GM18951 (cell line): ENCODE data around the gene SEPTIN5.

Source experiments
- POLR2A ChIP-seq: IDR thresholded peaks from 4 replicates; pipeline ENCODE4 v1.6.1; 2011; ENCODE audit warnings: mild to moderate bottlenecking; ENCODE audit not compliant: insufficient read length, insufficient read depth; ENCODE audit errors: extremely low read depth
- in situ Hi-C: fragments of 300-500 bp; cut with MboI; formaldehyde crosslinking; loops from one replicate; pipeline ENCODE4 v1.12.0; 2022; ENCODE audit warnings: low sequenced_read_pairs, mixed read lengths, inconsistent platforms; ENCODE audit not compliant: unreplicated experiment

The SEPTIN5 gene

DNA sequence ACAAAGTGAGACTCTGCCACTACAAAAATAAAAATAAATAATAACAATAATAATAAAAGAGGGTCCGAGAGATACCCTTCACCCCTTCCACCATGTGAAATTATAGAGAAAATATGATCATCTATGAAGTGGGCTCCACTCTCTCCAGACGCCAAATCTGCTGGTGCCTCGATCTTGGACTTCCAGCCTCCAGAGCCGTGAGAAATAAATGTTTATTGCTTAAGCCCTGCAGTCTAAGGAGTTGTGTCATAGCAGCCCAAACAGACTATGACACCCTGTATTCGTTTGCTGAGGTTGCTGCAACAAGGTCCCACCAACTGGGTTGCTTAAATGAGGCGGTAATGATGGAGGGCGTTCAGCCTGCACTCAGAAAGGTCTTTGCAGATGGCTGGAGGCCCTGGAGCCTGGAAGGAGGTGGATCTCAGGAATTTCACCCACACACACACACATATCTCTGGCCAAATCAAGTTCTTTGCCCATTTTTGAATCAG lies 7.6 kb upstream of the SEPTIN5 start:
- no peak for TF ChIP-seq POLR2A
- in situ Hi-C loops = no loop called here

DNA sequence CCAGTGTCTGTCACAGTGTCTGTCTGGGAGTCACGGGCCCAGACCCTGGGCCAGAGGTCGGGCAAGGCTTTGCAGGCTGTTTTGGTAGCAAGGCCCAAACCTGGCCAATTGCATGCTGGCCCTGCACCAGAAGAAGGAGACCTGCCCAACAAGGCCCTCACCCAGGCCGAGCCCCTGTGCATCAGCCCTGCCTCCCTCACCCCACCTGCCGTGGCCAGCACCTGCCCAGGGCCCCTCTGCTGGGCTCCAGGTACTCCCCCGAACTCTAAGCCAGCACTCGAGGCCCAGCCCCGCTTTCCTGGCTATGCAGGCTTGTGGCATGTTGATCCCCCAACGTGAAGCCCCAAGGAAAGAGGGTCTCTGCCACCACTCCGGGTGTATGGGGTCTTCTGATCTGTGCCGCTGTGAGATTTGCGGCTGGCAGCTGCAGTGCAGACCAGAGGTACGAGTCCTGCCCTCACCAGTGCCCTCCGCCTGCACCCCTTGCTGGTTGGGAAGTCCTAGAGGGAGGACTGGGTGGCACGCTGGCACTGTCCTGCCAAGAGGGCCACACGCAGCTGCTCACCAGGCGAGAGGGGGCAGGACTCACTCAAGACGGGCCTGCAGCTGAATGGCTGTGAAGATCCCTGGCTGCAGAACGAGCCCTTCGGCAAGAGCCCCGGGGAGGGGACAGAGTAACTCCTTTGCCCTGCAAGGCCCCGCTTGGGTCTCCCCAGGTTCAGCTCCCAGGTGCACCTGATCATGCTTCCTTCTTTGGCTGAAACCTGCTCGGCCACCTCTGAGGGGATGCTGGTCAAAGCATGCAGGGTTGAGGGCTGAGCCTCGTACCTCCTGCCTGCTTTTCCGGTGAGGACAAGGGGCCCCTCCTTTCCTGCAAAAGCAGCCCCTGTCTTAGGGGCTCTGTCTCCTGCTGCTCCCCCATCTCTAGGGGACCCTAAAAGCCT lies 6.7 kb upstream of the SEPTIN5 start:
- no peak for TF ChIP-seq POLR2A
- in situ Hi-C loops = no loop called here

- no peak for TF ChIP-seq POLR2A
- in situ Hi-C loops = no loop called here
These were observed 5.8 kb upstream of the SEPTIN5 start for GRCh38 chr22:19708321-19709011.

GRCh38 chr22:19709063-19709769 lies 5.1 kb upstream of the SEPTIN5 start:
- in situ Hi-C loops = no loop called here

GRCh38 chr22:19710020-19710768 lies 4.1 kb upstream of the SEPTIN5 start:
- in situ Hi-C loops = no loop called here
- no peak for TF ChIP-seq POLR2A

More at GRCh38 chr22:19709063-19709769, 5.1 kb upstream of the SEPTIN5 start:
- TF ChIP-seq POLR2A = no peak

DNA sequence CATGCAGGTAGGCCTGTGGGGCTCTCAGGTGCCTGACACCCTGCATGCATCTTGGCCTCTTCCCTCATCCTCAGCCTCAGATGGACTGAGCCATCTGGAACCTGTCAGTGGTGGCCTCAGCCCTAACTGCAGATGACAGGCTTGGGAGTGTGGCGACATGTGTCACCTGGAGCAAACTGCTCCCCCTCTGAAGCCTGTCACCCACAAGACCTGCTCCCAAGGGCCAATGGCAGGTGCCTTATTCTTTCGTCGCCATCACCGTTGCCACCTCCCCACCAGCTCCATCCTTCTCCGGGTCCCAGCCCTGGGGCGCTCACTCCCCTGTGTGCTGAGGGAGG lies 3.6 kb upstream of the SEPTIN5 start:
- no peak for TF ChIP-seq POLR2A
- in situ Hi-C loops = no loop called here

DNA sequence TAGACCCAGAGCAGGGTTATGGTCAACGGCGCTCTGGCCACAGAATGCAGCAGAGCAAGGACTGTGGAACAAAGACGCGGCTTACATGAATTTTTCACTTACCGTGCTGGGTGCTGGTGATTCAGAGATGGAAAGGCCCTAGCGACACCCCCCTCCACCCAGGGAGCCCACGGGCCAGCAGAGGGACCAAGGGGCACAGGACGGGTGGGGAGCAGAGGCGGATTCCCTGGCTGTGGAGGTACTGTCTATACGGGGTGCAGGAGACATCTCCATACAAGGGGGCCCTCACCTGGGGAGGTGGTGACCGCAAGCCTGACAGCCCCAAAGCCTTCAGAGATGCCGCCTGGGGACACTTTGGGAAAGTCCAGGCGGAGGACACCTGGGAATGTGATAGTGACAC lies 1.1 kb upstream of the SEPTIN5 start:
- in situ Hi-C loops = no loop called here
- TF ChIP-seq POLR2A = no peak

DNA sequence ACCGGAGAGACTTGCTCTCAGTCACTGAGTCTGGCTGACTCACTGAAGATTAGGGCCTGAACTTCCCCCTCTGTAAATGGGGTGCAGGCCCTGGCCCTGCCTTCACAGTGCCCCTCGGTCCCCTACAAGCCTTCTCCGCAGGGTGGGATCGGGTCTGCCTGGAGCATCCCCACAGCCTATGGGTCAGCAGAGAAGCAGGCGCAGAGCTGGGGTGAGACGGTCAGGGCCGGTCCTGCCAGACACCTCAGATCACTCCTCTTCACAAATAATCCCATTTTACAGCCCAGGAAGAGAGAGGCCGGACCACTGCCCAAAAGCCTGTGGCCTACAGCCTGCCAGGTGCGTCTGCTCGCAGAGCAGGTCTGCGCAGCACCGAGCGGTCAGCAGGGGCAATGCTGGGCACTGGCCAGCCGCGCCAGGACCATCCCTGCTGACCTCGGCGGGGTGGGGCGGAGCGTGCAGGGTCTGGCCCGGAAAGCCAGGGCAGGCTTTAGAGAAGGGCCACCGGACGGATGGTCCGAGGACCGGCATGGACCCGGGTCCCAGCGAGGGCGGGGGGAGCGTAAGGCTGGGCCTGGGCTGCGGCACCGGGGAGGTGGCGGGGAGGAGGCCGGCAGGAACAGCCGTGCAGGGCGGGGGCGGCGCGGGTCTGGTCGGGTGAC lies 522 bp upstream of the SEPTIN5 start:
- no peak for TF ChIP-seq POLR2A
- in situ Hi-C loops = no loop called here

DNA sequence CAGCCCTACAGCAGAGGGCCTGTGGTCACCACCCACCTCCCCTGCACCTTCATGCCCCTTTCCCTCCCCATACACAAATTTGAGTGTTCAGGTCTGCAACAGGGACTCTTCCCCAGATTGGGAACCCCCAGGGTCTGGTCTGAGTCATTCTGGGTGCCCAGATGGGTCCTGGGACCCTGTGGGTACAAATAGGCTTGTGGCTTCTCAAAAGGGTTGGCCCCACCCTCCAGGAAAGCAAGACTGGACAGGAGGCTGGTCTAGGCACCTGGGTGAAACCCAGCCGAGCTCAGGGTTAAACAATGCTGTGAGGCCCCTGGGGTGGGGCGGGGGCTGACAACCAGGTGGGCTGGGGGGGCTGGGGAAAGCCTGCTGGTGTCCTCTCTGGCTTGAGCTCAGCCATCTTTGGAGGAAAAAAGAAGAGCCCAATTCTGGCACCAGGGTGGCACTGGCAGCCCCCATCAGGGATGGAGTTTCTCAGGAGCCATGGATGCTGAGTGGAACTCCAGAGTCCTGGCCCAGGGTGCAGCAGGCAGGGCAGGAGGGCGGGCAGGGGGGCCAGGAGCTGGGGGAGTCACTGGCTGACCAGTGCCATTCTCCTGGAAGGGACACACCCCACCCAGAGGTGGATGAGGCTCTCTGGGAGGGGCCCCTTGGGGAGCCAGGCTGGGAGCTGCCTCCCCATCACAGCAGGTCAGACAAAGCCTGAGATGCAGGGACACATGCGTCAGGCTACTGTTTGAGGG lies 1.1 kb downstream of the SEPTIN5 start:
- in situ Hi-C loops = no loop called here

GRCh38 chr22:19716041-19716828 lies 1.9 kb downstream of the SEPTIN5 start:
- TF ChIP-seq POLR2A = no peak
- in situ Hi-C loops = no loop called here

More for the DNA sequence above, 1.1 kb downstream of the SEPTIN5 start:
- TF ChIP-seq POLR2A = no peak

DNA sequence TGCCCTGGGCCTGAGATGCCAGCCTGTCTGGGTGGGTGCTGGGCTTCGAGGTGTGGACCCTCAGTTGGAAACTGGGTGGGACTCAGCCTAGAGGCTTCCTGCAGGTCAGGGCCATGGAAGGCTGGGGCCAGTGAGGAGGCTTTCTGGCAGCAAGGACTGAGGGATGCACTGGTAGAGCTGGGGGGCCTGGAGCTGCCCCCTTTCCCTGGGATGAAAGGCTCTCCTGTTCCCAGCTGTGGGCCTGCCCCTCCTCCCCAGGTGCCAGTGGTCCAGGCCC lies 2.5 kb downstream of the SEPTIN5 start:
- in situ Hi-C loops = no loop called here
- no peak for TF ChIP-seq POLR2A
